HepG2 (cell line): ENCODE results near the gene FBF1. TPM values are rescaled to one million over a fixed set of nuclear protein-coding genes. Genes with fewer than 3 reads are reported as not detected.

Experiments used
- ARNT ChIP-seq: fragments of 450-650 bp; IDR thresholded peaks from 2 replicates; pipeline ENCODE4 v1.6.1; 2017
- ATF3 ChIP-seq: sonication (generic); formaldehyde crosslinking; IDR thresholded peaks from 2 replicates; pipeline ENCODE4 v1.4.0; 2020; ENCODE audit warnings: missing genetic modification reagents
- CREB1 ChIP-seq, 2 experiments: fragments of 450-650 bp in 1 of 2; IDR thresholded peaks; 2 replicates each; pipeline ENCODE4 v1.6.1; 2016 to 2017; ENCODE audit warnings: control low read depth in 1 of 2, mild to moderate bottlenecking in 1 of 2, missing compliant biosample characterization in 1 of 2, missing genetic modification characterization in 1 of 2
- ERF ChIP-seq: IDR thresholded peaks from 2 replicates; pipeline ENCODE4 v1.6.1; 2018; ENCODE audit warnings: missing biosample characterization, missing genetic modification reagents
- IKZF1 ChIP-seq: fragments of 450-650 bp; IDR thresholded peaks from 2 replicates; pipeline ENCODE4 v1.7.1; 2016
- JARID2 ChIP-seq: sonication (generic); formaldehyde crosslinking; IDR thresholded peaks from 2 replicates; pipeline ENCODE4 v1.8.1; 2023; ENCODE audit warnings: missing genetic modification reagents, inconsistent platforms; ENCODE audit not compliant: insufficient replicate concordance
- MED13 ChIP-seq: sonication (generic); formaldehyde crosslinking; IDR thresholded peaks from 2 replicates; pipeline ENCODE4 v1.5.0; 2020; ENCODE audit warnings: missing genetic modification reagents
- MEIS1 ChIP-seq: sonication (generic); formaldehyde crosslinking; IDR thresholded peaks from 2 replicates; pipeline ENCODE4 v1.9.0; 2021; ENCODE audit warnings: mild to moderate bottlenecking, missing genetic modification reagents, moderate library complexity, borderline replicate concordance
- MNT ChIP-seq: fragments of 450-650 bp; IDR thresholded peaks from 2 replicates; pipeline ENCODE4 v1.6.1; 2016
- NFE2L1 ChIP-seq: sonication (generic); formaldehyde crosslinking; IDR thresholded peaks from 2 replicates; pipeline ENCODE4 v1.4.0; 2020; ENCODE audit warnings: missing genetic modification reagents, mild to moderate bottlenecking, borderline replicate concordance
- NKX3-1 ChIP-seq: sonication (generic); formaldehyde crosslinking; IDR thresholded peaks from 2 replicates; pipeline ENCODE4 v1.5.0; 2020; ENCODE audit warnings: missing genetic modification reagents
- PLRG1 ChIP-seq: fragments of 450-650 bp; conservative IDR thresholded peaks from 2 replicates; pipeline ENCODE4 v1.6.1; 2016
- REL ChIP-seq: sonication (generic); formaldehyde crosslinking; conservative IDR thresholded peaks from 2 replicates; pipeline ENCODE4 v1.8.0; 2022; ENCODE audit warnings: mild to moderate bottlenecking, missing genetic modification reagents, moderate library complexity
- SALL2 ChIP-seq: sonication (generic); formaldehyde crosslinking; IDR thresholded peaks from 2 replicates; pipeline ENCODE4 v1.8.1; 2023; ENCODE audit warnings: mild to moderate bottlenecking, missing genetic modification reagents, inconsistent platforms
- SMARCE1 ChIP-seq: fragments of 450-650 bp; IDR thresholded peaks from 2 replicates; pipeline ENCODE4 v1.6.1; 2017; ENCODE audit warnings: borderline replicate concordance
- TCF12 ChIP-seq, 2 experiments: fragments of 450-650 bp in 1 of 2; sonication (generic) in 1 of 2; formaldehyde crosslinking in 1 of 2; IDR thresholded peaks; 2 replicates each; pipeline versions ENCODE4 v1.6.1 to v1.8.0; 2017 to 2022; ENCODE audit warnings: antibody characterized with exemption in 1 of 2, mild to moderate bottlenecking in 1 of 2, missing genetic modification reagents in 1 of 2, moderate library complexity in 1 of 2
- ZBTB21 ChIP-seq: sonication (generic); formaldehyde crosslinking; IDR thresholded peaks from 2 replicates; pipeline ENCODE4 v1.4.0; 2020; ENCODE audit warnings: missing genetic modification reagents
- ZEB1 ChIP-seq: IDR thresholded peaks from 2 replicates; pipeline ENCODE4 v1.6.1; 2012; ENCODE audit warnings: mild to moderate bottlenecking, low read depth, inconsistent platforms; ENCODE audit not compliant: insufficient replicate concordance
- ZNF18 ChIP-seq: sonication (generic); formaldehyde crosslinking; IDR thresholded peaks from 2 replicates; pipeline ENCODE4 v1.8.0; 2022; ENCODE audit warnings: mild to moderate bottlenecking, missing genetic modification reagents; ENCODE audit not compliant: insufficient replicate concordance
- ZNF253 ChIP-seq: sonication (generic); formaldehyde crosslinking; IDR thresholded peaks from 2 replicates; pipeline ENCODE4 v1.8.0; 2022; ENCODE audit warnings: mild to moderate bottlenecking, missing genetic modification reagents, borderline replicate concordance
- ZNF260 ChIP-seq: sonication (generic); formaldehyde crosslinking; IDR thresholded peaks from 2 replicates; pipeline ENCODE4 v1.4.0; 2020; ENCODE audit warnings: missing genetic modification reagents, low read depth, mild to moderate bottlenecking, borderline replicate concordance
- ZNF274 ChIP-seq: sonication (generic); formaldehyde crosslinking; IDR thresholded peaks from 2 replicates; pipeline ENCODE4 v1.5.1; 2020; ENCODE audit warnings: mild to moderate bottlenecking, missing genetic modification reagents
- ZNF446 ChIP-seq: sonication (generic); formaldehyde crosslinking; IDR thresholded peaks from 2 replicates; pipeline ENCODE4 v1.5.0; 2020; ENCODE audit warnings: mild to moderate bottlenecking, missing genetic modification reagents
- ZNF549 ChIP-seq: sonication (generic); formaldehyde crosslinking; IDR thresholded peaks from 2 replicates; pipeline ENCODE4 v1.5.0; 2020; ENCODE audit warnings: missing genetic modification reagents
- ZNF660 ChIP-seq: sonication (generic); formaldehyde crosslinking; IDR thresholded peaks from 2 replicates; pipeline ENCODE4 v1.5.1; 2020; ENCODE audit warnings: mild to moderate bottlenecking, low read depth, missing genetic modification reagents, borderline replicate concordance
- ZNF704 ChIP-seq: sonication (generic); formaldehyde crosslinking; IDR thresholded peaks from 2 replicates; pipeline ENCODE4 v1.8.1; 2023; ENCODE audit warnings: mild to moderate bottlenecking, inconsistent platforms, moderate library complexity, missing genetic modification reagents, borderline replicate concordance
- polyA plus RNA-seq, 8 experiments: library from polyadenylated mRNA; depleted of rRNA in 3 of 8; stranded (reverse) in 7 of 8; unstranded in 1 of 8; fragments of >200 nt; fragmentation: Illumina TruSeq in 4 of 8; extraction: Trizol in 4 of 8; gene quantifications; 2 replicates each; pipeline versions ENCODE4 v1.2.1 to v1.2.3, GENCODE V29; 2011 to 2016; ENCODE audit warnings: low read depth in 4 of 8, missing spikeins in 1 of 8, mixed read lengths in 1 of 8; ENCODE audit not compliant: insufficient read depth in 1 of 8
- total RNA-seq, 5 experiments: library from RNA; depleted of rRNA; stranded (reverse); fragments of >200 nt; fragmentation: Illumina TruSeq; extraction: Trizol; gene quantifications; 2 replicates each; pipeline ENCODE4 v1.2.3, GENCODE V29; 2016; ENCODE audit warnings: low read depth in 1 of 5

The FBF1 gene
- total and polyA plus RNA-seq, 2 of the 13 experiments (the other 11 are each of a cell fraction or from before 2014, with no cell fraction given): 2.4 to 8.1 TPM

GRCh38 chr17:75872434-75873351 is 68.1 kb downstream of the FBF1 start (continued):
- TF ChIP-seq MNT (0 out of 2 replicates have a peak, but pooled peaks have one; percentile 3), TCF12 (IDR thresholded peaks at IDR 0.05) (no peak), TCF12 (CRISPR knock-in tag; IDR thresholded peaks at IDR 0.05) (peak; percentile 94), ZNF274 (CRISPR knock-in tag) (peak; percentile 45; the same call in 1 of the 2 replicates), ZNF446 (CRISPR knock-in tag) (no peak; the same call in 1 of the 2 replicates), PLRG1 (no peak), MEIS1 (CRISPR knock-in tag) (peak; percentile 55; the same call in 1 of the 2 replicates), REL (CRISPR knock-in tag) (no peak), ZNF260 (no peak), ZNF660 (CRISPR knock-in tag) (no peak), IKZF1 (no peak), ZBTB21 (no peak), ZNF704 (CRISPR knock-in tag) (peak; percentile 42; the same call in 1 of the 2 replicates), SALL2 (CRISPR knock-in tag) (peak; percentile 97), NFE2L1 (peak; percentile 45; the same call in 1 of the 2 replicates), ZEB1 (peak; percentile 88), CREB1 (IDR thresholded peaks at IDR 0.05) (no peak), CREB1 (CRISPR knock-in tag; IDR thresholded peaks at IDR 0.05) (no peak), ZNF253 (CRISPR knock-in tag) (no peak), ERF (peak; percentile 99), ZNF549 (CRISPR knock-in tag) (no peak), JARID2 (no peak), MED13 (CRISPR knock-in tag) (peak; percentile 85; the same call in 1 of the 2 replicates), SMARCE1 (no peak), ZNF18 (CRISPR knock-in tag) (peak; percentile 98), ARNT (no peak), NKX3-1 (CRISPR knock-in tag) (no peak; the same call in 1 of the 2 replicates), ATF3 (CRISPR knock-in tag) (no peak; the same call in 1 of the 2 replicates)
